ENCODE measurements around the gene RXRA.

DNA sequence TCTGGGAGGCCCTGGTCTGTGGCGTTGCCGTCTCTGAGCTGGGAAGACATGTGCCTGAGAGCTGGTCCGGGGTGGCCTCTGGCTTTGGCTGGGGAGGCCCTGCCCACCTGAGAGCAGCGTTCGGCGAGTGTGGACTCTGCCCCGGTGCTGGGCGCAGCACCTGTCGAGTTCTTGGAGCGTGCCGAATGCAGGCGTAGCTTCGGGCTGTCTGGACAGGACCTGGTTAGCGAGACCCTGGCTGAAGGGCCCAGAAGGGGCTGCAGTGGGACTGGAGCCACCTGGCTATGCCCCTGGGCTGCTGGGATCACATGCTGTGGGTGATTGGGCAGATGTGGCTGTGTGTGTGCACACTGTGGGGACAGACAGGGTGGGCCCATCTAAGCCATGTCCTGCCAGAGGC lies 56.5 kb downstream of the RXRA start:
- TF ChIP-seq, protein P1, sequence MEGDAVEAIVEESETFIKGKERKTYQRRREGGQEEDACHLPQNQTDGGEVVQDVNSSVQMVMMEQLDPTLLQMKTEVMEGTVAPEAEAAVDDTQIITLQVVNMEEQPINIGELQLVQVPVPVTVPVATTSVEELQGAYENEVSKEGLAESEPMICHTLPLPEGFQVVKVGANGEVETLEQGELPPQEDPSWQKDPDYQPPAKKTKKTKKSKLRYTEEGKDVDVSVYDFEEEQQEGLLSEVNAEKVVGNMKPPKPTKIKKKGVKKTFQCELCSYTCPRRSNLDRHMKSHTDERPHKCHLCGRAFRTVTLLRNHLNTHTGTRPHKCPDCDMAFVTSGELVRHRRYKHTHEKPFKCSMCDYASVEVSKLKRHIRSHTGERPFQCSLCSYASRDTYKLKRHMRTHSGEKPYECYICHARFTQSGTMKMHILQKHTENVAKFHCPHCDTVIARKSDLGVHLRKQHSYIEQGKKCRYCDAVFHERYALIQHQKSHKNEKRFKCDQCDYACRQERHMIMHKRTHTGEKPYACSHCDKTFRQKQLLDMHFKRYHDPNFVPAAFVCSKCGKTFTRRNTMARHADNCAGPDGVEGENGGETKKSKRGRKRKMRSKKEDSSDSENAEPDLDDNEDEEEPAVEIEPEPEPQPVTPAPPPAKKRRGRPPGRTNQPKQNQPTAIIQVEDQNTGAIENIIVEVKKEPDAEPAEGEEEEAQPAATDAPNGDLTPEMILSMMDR (IDR thresholded peaks at IDR 0.05) = no peak
- no peak for TF ChIP-seq POLR2A (IDR thresholded peaks at IDR 0.05)

Measured in upper lobe of left lung (tissue), 4 donors.